HG03108 (cell line): ENCODE data around the gene ARRB2.
"Not testable (repeated sequence)": the region's sequence is repeated elsewhere in the genome, so short reads cannot be mapped to it uniquely, and the experiment has no call there.

Experiments
- ATAC-seq: cut with Tn5 transposase; IDR thresholded peaks from one replicate; pipeline ENCODE4 v1.9.1; 2021; ENCODE audit warnings: moderate library complexity; ENCODE audit not compliant: unreplicated experiment

The ARRB2 gene

GRCh38 chr17:4709794-4710692 lies at the start of gene ARRB2:
ARRB2 (plus strand) TSS chr17:4710632; CDS start chr17:4710722, 90 bp downstream.
- ATAC-seq = peak; percentile 73

DNA sequence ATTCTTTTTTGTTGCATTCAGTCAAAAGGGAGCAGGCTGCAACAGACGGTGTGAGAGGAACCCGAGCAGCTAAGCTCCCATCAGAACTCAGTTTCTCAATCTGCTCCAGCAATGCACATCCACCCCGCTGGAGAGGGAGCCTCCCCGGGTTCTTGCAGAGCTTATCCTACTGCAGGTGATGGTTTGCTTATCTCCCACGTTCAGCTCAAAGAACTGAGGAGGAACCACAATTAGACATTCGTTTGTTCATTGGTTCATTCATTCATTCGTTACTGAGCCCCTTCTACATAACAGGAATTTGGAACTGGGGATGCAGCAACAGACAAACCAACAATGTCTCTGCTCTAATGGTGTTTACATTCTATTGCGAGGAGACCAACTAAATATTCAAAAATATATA lies 46.7 kb upstream of the ARRB2 start:
- no peak for ATAC-seq

DNA sequence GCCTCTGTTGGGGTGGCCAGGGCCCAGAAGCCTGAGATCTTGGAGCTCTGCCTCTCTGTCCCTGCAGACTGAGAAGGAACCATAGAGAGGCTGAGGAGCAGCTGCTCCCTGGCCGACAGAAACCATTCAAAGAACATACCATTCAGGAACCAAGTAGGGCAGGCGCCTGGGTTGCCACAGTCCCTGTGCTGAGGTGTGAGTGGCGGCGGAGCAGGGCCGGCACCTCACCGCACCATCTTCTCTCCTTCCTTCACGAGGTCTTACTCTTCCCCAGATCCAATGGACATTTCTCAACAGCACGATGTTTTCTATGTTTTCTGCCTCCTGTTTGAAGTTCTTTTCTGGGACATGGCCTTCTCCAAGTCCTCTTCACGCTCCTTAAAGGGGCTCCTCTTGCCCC lies 46.2 kb upstream of the ARRB2 start:
- no peak for ATAC-seq

DNA sequence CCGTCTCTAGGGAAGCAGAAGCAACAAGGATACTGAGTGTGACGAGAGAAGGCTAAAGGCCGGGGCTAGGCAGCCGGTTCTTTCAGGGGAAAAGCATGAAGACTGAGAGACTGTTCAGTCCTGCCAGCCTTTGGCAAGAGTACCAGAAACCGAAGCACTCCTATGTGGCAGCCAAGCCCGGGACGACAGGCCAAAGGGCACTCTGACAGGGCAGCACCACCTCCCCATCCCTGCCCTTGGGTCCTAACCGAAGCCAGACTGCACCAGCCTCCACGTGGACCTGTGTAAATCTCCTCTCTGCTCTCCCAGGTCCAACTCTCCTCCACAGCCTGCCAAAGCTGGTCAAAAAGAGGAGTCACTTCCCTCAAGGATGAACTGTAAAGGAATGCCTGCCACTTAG lies 45.4 kb upstream of the ARRB2 start:
- no peak for ATAC-seq

DNA sequence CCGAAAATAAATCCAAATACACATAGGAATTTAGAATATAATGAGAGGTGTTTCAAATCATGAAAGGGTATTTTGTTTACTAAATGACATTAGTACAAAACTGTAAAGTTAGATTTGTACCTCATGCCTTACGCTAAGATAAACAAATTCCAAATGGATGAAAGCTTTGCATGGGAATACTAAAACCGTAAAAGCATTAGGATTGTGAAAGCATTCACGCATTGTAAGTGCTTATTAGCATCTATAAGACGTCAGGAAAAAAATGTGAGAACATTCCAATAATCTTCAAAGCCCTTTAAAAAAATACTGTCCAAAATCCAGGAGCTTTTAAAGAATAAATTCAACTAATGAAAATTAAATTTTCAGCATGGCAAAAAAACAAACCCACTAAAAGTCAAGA lies 44.1 kb upstream of the ARRB2 start:
- no peak for ATAC-seq

GRCh38 chr17:4667166-4667565 lies 43.3 kb upstream of the ARRB2 start:
- no peak for ATAC-seq

- ATAC-seq = no peak
Measured at GRCh38 chr17:4672055-4672630, 38.3 kb upstream of the ARRB2 start.

GRCh38 chr17:4672751-4673150 lies 37.7 kb upstream of the ARRB2 start:
- no peak for ATAC-seq

DNA sequence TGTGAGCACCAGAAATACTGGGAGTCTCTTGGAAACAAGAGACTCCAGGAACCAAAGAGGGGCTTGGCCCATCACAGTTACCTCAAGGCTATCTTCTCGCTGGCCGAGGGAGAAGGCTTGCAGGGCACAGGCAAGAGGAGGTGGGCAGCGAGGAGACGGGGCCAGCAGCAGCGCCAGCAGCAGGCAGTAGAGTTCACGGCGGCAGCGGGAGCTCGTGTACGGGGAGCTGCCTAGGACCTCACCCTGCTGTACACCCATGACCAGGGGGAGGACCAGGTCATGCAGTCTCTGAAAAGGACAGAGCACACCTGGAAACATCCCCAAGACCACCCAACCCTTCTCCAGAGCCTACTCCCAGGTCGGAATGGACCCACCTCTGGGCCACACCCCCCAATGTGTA lies 37.3 kb upstream of the ARRB2 start:
- ATAC-seq = no peak

DNA sequence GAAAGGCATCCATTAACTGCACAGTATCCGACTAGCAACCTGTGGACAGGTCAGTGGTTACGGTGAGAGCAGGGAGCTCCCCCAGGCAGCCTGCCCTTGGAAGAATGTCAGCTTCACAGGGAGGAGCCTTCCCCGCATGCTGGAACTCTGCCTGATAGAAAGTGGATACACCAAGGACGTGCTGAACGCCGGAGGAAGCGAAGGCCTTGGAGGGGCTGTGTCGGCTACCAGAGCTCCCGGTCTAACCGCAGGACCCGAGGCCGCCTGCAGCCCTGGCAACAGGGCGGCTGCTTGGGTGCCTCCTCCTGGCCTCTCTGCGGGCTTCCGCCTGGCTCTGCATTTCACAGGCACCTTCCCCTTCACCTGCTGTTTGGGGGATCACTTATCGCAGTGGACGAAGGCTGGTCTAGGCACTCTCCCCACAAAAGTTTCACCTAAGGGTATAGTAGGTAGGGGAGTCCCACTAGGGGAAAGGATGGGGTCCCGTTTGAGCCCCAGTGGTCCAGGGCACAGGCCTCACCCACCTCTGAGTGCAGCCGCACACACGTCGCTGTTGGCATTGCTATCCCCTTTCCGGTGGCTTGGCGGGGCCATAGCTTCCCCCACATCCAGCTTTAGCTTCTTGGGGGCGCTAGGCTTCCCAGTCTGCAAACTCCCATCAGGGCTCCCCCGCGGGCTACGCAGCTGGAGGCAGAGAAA lies 36.3 kb upstream of the ARRB2 start:
- no peak for ATAC-seq

DNA sequence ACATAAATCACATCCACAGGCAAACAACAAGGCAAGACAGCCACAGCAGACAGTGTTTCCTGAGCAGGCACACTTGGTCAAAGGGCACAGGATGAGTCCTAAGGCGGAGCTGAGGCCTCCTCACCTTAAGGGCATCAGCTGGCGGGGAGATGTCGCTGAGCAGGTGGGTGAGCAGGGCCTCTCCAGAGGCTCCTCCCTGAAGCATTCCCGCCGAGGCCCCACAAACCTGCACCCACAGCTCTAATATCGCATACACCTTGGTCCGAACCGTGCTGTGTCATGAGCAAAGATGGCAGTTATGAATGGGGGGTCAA lies 35.8 kb upstream of the ARRB2 start:
- no peak for ATAC-seq

DNA sequence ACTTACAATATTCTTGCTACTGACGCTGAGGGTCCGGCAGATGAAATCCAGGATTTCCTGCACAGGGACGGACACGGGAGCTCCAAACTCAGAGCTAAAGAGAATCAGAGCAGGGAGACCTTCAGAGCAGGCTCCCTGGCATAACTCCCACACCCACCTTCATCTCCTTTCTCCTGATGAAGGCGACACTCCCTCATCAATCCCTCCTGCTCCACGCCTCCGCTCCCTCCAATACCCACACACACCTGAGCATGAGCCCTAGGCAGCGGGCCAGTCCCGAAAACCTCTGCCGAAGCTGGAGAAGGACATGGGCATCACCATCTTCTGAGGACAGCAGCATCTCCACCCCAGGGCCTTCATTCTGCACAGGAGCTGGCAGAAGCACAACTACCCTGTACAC lies 34.6 kb upstream of the ARRB2 start:
- ATAC-seq = no peak

GRCh38 chr17:4676791-4677190 lies 33.6 kb upstream of the ARRB2 start:
- ATAC-seq = no peak

DNA sequence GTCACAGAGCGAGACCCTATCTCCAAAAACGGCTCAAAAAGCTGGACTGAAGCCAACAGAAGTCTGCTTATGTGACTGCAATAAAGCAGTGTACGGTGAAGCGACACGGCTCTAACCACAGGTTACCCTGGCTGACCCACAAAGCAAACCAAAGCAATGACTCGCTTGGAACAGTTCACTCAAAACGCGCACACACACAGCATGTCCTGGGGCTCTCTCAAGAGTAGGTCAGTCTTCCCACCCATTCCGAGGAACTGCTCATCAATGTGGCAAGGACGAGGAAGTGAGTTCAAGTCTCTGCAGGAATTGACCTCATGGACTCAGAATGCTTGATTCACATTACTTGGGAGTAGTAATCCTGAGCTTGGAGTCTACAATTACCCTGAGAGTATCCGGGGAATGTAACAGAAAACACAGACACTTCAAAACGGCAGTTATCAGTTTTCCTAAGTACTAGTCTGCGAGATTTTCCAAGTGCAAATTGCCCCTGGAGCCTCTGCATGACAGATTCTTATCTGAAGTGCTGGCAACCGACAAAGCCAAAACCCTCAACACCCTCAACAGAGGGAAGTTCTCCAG lies 31.9 kb upstream of the ARRB2 start:
- no peak for ATAC-seq

GRCh38 chr17:4679658-4680057 lies 30.8 kb upstream of the ARRB2 start:
- no peak for ATAC-seq

DNA sequence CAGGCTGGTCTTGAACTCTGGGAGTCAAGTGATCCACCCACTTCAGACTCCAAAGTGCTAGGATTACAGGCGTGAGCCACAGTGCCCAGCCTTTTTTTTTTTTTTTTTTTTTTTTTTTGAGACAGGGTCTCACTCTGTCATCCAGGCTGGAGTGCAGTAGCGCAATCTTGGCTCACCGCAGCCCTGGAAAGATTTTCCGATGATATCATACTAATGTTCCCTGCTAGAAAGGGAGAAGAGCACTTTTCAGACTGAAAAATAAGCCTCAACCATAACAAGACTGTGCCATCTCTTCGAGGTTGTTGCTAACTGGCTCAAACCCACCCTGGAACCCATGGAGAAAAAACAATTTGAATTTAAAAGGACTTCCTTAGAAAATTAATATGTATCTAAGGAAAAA lies 26.7 kb upstream of the ARRB2 start:
- not testable (repeated sequence) for ATAC-seq

DNA sequence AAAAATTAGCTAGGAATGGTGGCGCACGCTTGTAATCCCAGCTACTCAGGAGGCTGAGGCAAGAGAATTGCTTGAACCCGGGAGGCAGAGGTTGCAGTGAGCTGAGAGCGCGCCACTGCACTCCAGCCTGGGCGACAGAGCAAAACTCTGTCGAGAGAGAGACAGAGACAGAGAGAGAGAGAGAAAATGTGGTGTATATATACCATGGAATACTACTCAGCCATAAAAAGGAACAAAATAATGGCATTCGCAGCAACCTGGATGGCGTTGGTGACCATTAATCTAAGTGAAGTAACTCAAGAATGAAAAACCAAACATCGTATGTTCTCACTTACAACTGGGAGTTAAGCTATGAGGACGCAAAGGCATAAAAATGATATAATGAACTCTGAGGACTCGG lies 20.6 kb upstream of the ARRB2 start:
- not testable (repeated sequence) for ATAC-seq

- no peak for ATAC-seq
Measured at GRCh38 chr17:4690745-4691144, 19.7 kb upstream of the ARRB2 start.

- no peak for ATAC-seq
Measured at GRCh38 chr17:4691686-4692085, 18.7 kb upstream of the ARRB2 start.

DNA sequence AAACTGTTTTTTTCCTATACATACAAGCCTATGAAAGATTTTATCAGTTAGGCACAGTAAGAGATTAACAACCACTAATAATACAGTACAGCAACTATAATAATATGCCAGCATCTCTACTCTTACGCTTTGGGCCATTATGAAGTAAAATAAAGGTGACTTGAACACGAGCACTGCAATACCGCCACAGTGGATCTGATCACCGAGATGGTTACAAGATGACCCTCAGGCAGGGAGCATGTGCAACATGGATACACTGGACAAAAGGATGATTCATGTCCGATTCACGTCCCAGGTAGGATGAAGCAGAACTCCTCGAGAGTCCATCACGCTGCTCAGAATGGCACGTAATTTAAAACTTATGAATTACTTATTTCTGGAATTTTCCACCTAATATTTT lies 17.0 kb upstream of the ARRB2 start:
- ATAC-seq = no peak

- no peak for ATAC-seq
Measured at GRCh38 chr17:4696437-4696805, 14.0 kb upstream of the ARRB2 start.
